PFSK-1 (cell line): ENCODE data around the gene XYLT1.

ENCODE experiments used
- POLR2AphosphoS5 ChIP-seq: IDR thresholded peaks from 2 replicates; pipeline ENCODE4 v1.6.1; 2012; ENCODE audit warnings: low read depth, mild to moderate bottlenecking, control low read depth, low read length, moderate library complexity
- TAF1 ChIP-seq: IDR thresholded peaks from 2 replicates; pipeline ENCODE4 v1.6.1; 2012; ENCODE audit warnings: low read length, control low read depth, borderline replicate concordance; ENCODE audit not compliant: insufficient read depth

GRCh38 chr16:17387256-17387655 is 83.5 kb downstream of the XYLT1 start:
- TF ChIP-seq POLR2AphosphoS5 = no peak
- TF ChIP-seq TAF1 = no peak
